Measurements from ENCODE around the gene MAP4K3. TPM values are rescaled to one million over a fixed set of nuclear protein-coding genes. Genes with fewer than 3 reads are reported as not detected.

MAP4K3 gene
- total RNA-seq, 1 donor from 2014 or later, result 38.5 TPM

- H3K4me3 ChIP-seq, result no peak overlapping the region
- intact Hi-C loops (cut with DNase I), result no loop called here
- H3K9me3 ChIP-seq, result peaks cover 3% of the 10 kb centered on the region
- H3K27ac ChIP-seq, result no peak overlapping the region
- DNase-seq (ENCODE audit: extremely low spot score in 2 of 2), result no peak
- H3K36me3 ChIP-seq, result peaks cover 0 to 1% of the 10 kb centered on the region in 2 donors
- H3K27me3 ChIP-seq, result no peaks in the 10 kb centered on the region
- no peak for TF ChIP-seq POLR2A (IDR thresholded peaks at IDR 0.05)
- no peak for TF ChIP-seq CTCF (IDR thresholded peaks at IDR 0.05)
- TF ChIP-seq POLR2AphosphoS5 (IDR thresholded peaks at IDR 0.05; ENCODE audit: insufficient read depth in 1 of 2, low read depth in 1 of 2), result no peak
- H3K4me1 ChIP-seq, result peaks cover 31% of the 10 kb centered on the region
Observed at GRCh38 chr2:39381653-39382052, 55.4 kb downstream of the MAP4K3 start.

- H3K9me3 ChIP-seq, result no peaks in the 10 kb centered on the region
- peak overlapping the region; percentile 59 for H3K27ac ChIP-seq
- DNase-seq (ENCODE audit: extremely low spot score in 2 of 2), result no peak
- H3K4me1 ChIP-seq, result peaks cover 31% of the 10 kb centered on the region
- TF ChIP-seq CTCF (IDR thresholded peaks at IDR 0.05) (no peak), POLR2A (IDR thresholded peaks at IDR 0.05) (no peak), POLR2AphosphoS5 (IDR thresholded peaks at IDR 0.05; ENCODE audit: insufficient read depth in 1 of 2, low read depth in 1 of 2) (no peak)
- peaks cover 0 to 10% of the 10 kb centered on the region in 2 donors for H3K36me3 ChIP-seq
- no peak overlapping the region for H3K4me3 ChIP-seq
- intact Hi-C loops (cut with DNase I), result no loop called here
- H3K27me3 ChIP-seq, result no peaks in the 10 kb centered on the region
Observed at GRCh38 chr2:39380525-39381150, 56.4 kb downstream of the MAP4K3 start.

- Histone ChIP-seq H3K27me3 (no peaks in the 10 kb centered on the region), H3K9me3 (no peaks in the 10 kb centered on the region), H3K4me1 (peaks cover 31% of the 10 kb centered on the region), H3K36me3 (peaks cover 0 to 11% of the 10 kb centered on the region in 2 donors), H3K4me3 (no peak overlapping the region), H3K27ac (peak overlapping the region; percentile 59)
- DNase-seq (ENCODE audit: extremely low spot score in 2 of 2), result no peak
- intact Hi-C loops (cut with DNase I), result loop anchor here (5.0 kb wide), 1 partner anchor 127 kb away; no protein-coding TSS in a partner anchor
- TF ChIP-seq POLR2AphosphoS5 (IDR thresholded peaks at IDR 0.05; ENCODE audit: insufficient read depth in 1 of 2, low read depth in 1 of 2), result peak in 1 of 2 donors; percentile 72
- TF ChIP-seq CTCF (IDR thresholded peaks at IDR 0.05), result peak in 2 of 3 experiments; percentile 53 to 66
- no peak for TF ChIP-seq POLR2A (IDR thresholded peaks at IDR 0.05)
Observed at GRCh38 chr2:39379643-39380524, 57.2 kb downstream of the MAP4K3 start.

- peaks cover 31% of the 10 kb centered on the region for H3K4me1 ChIP-seq
- H3K9me3 ChIP-seq, result no peaks in the 10 kb centered on the region
- intact Hi-C loops (cut with DNase I), result loop anchor here (5.0 kb wide), 1 partner anchor 128 kb away; no protein-coding TSS in a partner anchor
- H3K27me3 ChIP-seq, result no peaks in the 10 kb centered on the region
- TF ChIP-seq POLR2A (IDR thresholded peaks at IDR 0.05), result no peak
- TF ChIP-seq POLR2AphosphoS5 (IDR thresholded peaks at IDR 0.05; ENCODE audit: insufficient read depth in 1 of 2, low read depth in 1 of 2), result no peak
- TF ChIP-seq CTCF (IDR thresholded peaks at IDR 0.05), result no peak
- H3K36me3 ChIP-seq, result peaks cover 0 to 11% of the 10 kb centered on the region in 2 donors
- H3K4me3 ChIP-seq, result no peak overlapping the region
- H3K27ac ChIP-seq, result no peak overlapping the region
- no peak for DNase-seq (ENCODE audit: extremely low spot score in 2 of 2)
Observed at GRCh38 chr2:39378968-39379367, 58.1 kb downstream of the MAP4K3 start.

Data from vagina (tissue), 2 donors.